Measurements from ENCODE around the gene THOC1. TPM values are rescaled to one million over a fixed set of nuclear protein-coding genes. Genes with fewer than 3 reads are reported as not detected.

The THOC1 gene
- total RNA-seq, 1 donor from 2014 or later, result 73.7 TPM

- Mint-ChIP-seq H3K4me3 (no peak overlapping the region), H3K27me3 (ENCODE audit: low read depth) (no peaks in the 10 kb centered on the region), H3K9me3 (no peaks in the 10 kb centered on the region), H3K4me1 (peaks cover 3% of the 10 kb centered on the region), H3K36me3 (peaks cover 22% of the 10 kb centered on the region), H3K27ac (peak overlapping the region; percentile 18)
- DNase-seq (ENCODE audit: low spot score in 2 of 2, unreplicated experiment in 2 of 2), result no peak
- no peak for TF ChIP-seq CTCF (IDR thresholded peaks at IDR 0.05; ENCODE audit: unreplicated experiment)
Observed at GRCh38 chr18:183769-184168, 84.1 kb downstream of the THOC1 start.

GRCh38 chr18:181711-182110 lies 86.1 kb downstream of the THOC1 start:
- no peak overlapping the region for H3K4me3 Mint-ChIP-seq
- no peak for DNase-seq (ENCODE audit: low spot score in 2 of 2, unreplicated experiment in 2 of 2)
- TF ChIP-seq CTCF (IDR thresholded peaks at IDR 0.05; ENCODE audit: unreplicated experiment), result no peak
- H3K36me3 Mint-ChIP-seq, result peaks cover 24% of the 10 kb centered on the region
- no peaks in the 10 kb centered on the region for H3K9me3 Mint-ChIP-seq
- peaks cover 3% of the 10 kb centered on the region for H3K4me1 Mint-ChIP-seq
- H3K27me3 Mint-ChIP-seq (ENCODE audit: low read depth), result no peaks in the 10 kb centered on the region
- no peak overlapping the region for H3K27ac Mint-ChIP-seq

GRCh38 chr18:179499-179898 lies 88.3 kb downstream of the THOC1 start:
- no peak for TF ChIP-seq CTCF (IDR thresholded peaks at IDR 0.05; ENCODE audit: unreplicated experiment)
- Mint-ChIP-seq H3K4me1 (peaks cover 3% of the 10 kb centered on the region), H3K4me3 (no peak overlapping the region), H3K9me3 (no peaks in the 10 kb centered on the region), H3K36me3 (peaks cover 24% of the 10 kb centered on the region), H3K27ac (no peak overlapping the region), H3K27me3 (ENCODE audit: low read depth) (no peaks in the 10 kb centered on the region)
- DNase-seq (ENCODE audit: low spot score in 2 of 2, unreplicated experiment in 2 of 2), result no peak

GRCh38 chr18:172361-172760 lies 95.5 kb downstream of the THOC1 start:
- Mint-ChIP-seq H3K36me3 (peaks cover 23% of the 10 kb centered on the region), H3K4me3 (no peak overlapping the region), H3K9me3 (no peaks in the 10 kb centered on the region)

More at GRCh38 chr18:172361-172760, 95.5 kb downstream of the THOC1 start:
- Mint-ChIP-seq H3K27me3 (ENCODE audit: low read depth) (no peaks in the 10 kb centered on the region), H3K4me1 (no peaks in the 10 kb centered on the region), H3K27ac (no peak overlapping the region)
- no peak for DNase-seq (ENCODE audit: low spot score in 2 of 2, unreplicated experiment in 2 of 2)
- no peak for TF ChIP-seq CTCF (IDR thresholded peaks at IDR 0.05; ENCODE audit: unreplicated experiment)

Other genes starting within 250 kb of the THOC1 start
- gene TUBB8B, start 218.4 kb downstream of the THOC1 start, total RNA-seq, result 0.31 to 0.32 TPM in 2 of 3 replicates, not detected in the other
- gene USP14, start 109.5 kb downstream of the THOC1 start, total RNA-seq, result 54.7 to 57.1 TPM (median 55.2 TPM) in 3 replicates
- 68.7 to 70.5 TPM (median 70.0 TPM) in 3 replicates for gene COLEC12, start 232.7 kb upstream of the THOC1 start, total RNA-seq